Right lobe of liver (tissue), 6 donors: Measurements from ENCODE around the gene MIDN. TPM values are rescaled to one million over a fixed set of nuclear protein-coding genes. Genes with fewer than 3 reads are reported as not detected.

ENCODE experiments used
- ATAC-seq, 4 donors: fragments of 200-7000 bp; cut with Tn5 transposase; one replicate each; pipeline ENCODE4 v1.9.1; 2020; ENCODE audit warnings: mild to moderate bottlenecking in 4 of 4, moderate library complexity in 4 of 4
- DNase-seq, 3 donors: peaks; one replicate each; pipeline ENCODE4 v3.0.0-alpha.2; 2020
- H3K27ac ChIP-seq, 3 donors: fragments of 200-600 bp; one replicate each; pipeline ENCODE4 v1.8.0; 2022
- H3K27me3 ChIP-seq, 2 donors: fragments of 200-600 bp; one replicate each; pipeline ENCODE4 v1.8.0; 2022
- H3K36me3 ChIP-seq, 4 donors: fragments of 200-600 bp; sonication (generic) in 1 of 4; one replicate each; pipeline versions ENCODE4 v1.5.1 to v1.8.0; 2017 to 2022; ENCODE audit warnings: control low read depth in 1 of 4
- H3K4me1 ChIP-seq, 4 donors: fragments of 200-600 bp; sonication (generic) in 1 of 4; one replicate each; pipeline versions ENCODE4 v1.5.1 to v1.8.0; 2017 to 2022; ENCODE audit warnings: control low read depth in 1 of 4
- H3K4me3 ChIP-seq, 3 donors: fragments of 200-600 bp; one replicate each; pipeline ENCODE4 v1.8.0; 2022
- H3K9me3 ChIP-seq, 4 donors: fragments of 200-600 bp; sonication (generic) in 1 of 4; one replicate each; pipeline versions ENCODE4 v1.5.1 to v1.8.0; 2017 to 2022; ENCODE audit warnings: control low read depth in 1 of 4
- POLR2A ChIP-seq: fragments of 450-650 bp; IDR thresholded peaks from one replicate; pipeline ENCODE4 v1.6.1; 2017; ENCODE audit warnings: antibody characterized with exemption, mild to moderate bottlenecking
- WGBS: methylation state at CpG from one replicate; pipeline ENCODE4 v1.1.6; 2018; ENCODE audit warnings: low coverage, low lambda C conversion rate; ENCODE audit not compliant: insufficient coverage; ENCODE audit errors: missing lambda C conversion rate; 5-methylcytosine and 5-hydroxymethylcytosine counted together
- intact Hi-C, 2 donors: fragments of 100-400 bp; cut with DNase I; formaldehyde crosslinking; loops; one replicate each; pipeline versions ENCODE4 v1.11.2 to v1.14.1; 2022
- total RNA-seq, 6 experiments: library from RNA; depleted of rRNA in 2 of 6; stranded (reverse); fragments of >200 nt in 2 of 6; fragmentation: NEBNext Ultra II Directional in 3 of 6; extraction: Animal tissue kit (Norgen Biotek cat#: 25700) in 3 of 6; gene quantifications; one replicate each; pipeline versions ENCODE4 v1.1.0 to v1.2.4, GENCODE V29; 2016 to 2023
- TF ChIP-seq, protein P1 (sequence below), 4 donors: fragments of 200-600 bp in 3 of 4; fragments of 450-650 bp in 1 of 4; IDR thresholded peaks; one replicate each; pipeline versions ENCODE4 v1.5.1 to v1.8.0; 2016 to 2022; ENCODE audit warnings: antibody characterized with exemption in 4 of 4, mild to moderate bottlenecking in 2 of 4
- donor health status: DM: no; HTN: yes; CAD: no.
- donor health status: DM: no; HTN: no; CAD: no.
- donor health status: DM: no; HTN: no; CAD: no.
- donor health status: DM: no; HTN: yes; CAD: no.
- donor health status: DM: no; HTN: yes; CAD: no.

MIDN gene
- total RNA-seq, 6 experiments from 2014 or later: 22.3 to 55.1 (median 29.3) TPM

DNA sequence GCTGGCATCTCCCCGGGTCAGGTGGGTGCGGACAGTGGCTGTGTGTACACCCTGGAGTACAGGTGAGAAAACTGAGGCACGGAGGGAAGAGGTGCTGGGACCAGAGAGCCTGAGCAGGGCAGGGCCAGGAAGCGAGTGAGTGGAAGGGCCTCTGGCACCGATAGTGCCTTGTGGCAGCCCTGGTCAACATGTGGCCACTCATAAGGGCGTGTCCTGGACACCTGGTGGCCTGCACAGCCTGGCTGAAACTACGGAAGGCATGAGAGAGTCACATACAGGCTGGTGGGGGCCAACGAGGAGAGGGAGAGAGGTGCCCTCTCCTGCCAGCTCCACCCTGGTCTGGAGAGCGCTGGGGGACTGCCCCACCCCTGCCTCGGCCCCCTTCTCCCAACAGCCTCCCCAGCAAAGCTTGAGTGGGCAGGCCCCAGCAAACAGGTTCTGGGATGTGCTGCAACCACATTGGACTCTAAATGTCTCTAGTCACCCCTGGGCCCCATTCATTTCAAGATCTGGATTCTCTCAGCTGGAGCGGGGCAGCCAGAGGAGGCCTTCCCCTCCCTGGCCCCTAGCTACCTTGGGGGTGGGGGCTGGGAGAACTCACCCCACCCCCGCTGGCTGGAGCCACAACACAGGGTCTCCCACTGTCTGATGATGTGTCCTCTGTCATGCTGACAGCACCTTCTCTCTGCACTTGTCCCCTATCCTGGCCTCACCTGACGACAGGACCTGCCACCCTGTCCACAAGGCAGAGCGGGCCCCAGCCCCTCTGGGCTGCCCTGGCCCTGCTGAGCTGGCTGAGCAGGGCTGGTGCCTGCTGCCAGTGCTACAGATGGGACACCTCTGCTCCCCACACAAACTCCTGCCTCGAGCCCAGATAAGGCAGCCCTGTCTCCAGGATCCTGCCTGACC lies 16.4 kb upstream of the MIDN start:
- no peak overlapping the region for H3K4me3 ChIP-seq
- 45% methylated on average over 2 of the region's 15 CpGs for WGBS
- peaks cover 0 to under 1% (median 0%) of the 10 kb centered on the region in 4 donors for H3K4me1 ChIP-seq
- ATAC-seq (peak; percentile 9 to 48 (median 44)), DNase-seq (no peak)
- TF ChIP-seq, protein P1, sequence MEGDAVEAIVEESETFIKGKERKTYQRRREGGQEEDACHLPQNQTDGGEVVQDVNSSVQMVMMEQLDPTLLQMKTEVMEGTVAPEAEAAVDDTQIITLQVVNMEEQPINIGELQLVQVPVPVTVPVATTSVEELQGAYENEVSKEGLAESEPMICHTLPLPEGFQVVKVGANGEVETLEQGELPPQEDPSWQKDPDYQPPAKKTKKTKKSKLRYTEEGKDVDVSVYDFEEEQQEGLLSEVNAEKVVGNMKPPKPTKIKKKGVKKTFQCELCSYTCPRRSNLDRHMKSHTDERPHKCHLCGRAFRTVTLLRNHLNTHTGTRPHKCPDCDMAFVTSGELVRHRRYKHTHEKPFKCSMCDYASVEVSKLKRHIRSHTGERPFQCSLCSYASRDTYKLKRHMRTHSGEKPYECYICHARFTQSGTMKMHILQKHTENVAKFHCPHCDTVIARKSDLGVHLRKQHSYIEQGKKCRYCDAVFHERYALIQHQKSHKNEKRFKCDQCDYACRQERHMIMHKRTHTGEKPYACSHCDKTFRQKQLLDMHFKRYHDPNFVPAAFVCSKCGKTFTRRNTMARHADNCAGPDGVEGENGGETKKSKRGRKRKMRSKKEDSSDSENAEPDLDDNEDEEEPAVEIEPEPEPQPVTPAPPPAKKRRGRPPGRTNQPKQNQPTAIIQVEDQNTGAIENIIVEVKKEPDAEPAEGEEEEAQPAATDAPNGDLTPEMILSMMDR (IDR thresholded peaks at IDR 0.05): no peak
- no peak for TF ChIP-seq POLR2A
- H3K36me3 ChIP-seq: no peaks in the 10 kb centered on the region
- H3K27me3 ChIP-seq: no peaks in the 10 kb centered on the region
- no peaks in the 10 kb centered on the region for H3K9me3 ChIP-seq
- H3K27ac ChIP-seq: no peak overlapping the region
- intact Hi-C loops: no loop called here

DNA sequence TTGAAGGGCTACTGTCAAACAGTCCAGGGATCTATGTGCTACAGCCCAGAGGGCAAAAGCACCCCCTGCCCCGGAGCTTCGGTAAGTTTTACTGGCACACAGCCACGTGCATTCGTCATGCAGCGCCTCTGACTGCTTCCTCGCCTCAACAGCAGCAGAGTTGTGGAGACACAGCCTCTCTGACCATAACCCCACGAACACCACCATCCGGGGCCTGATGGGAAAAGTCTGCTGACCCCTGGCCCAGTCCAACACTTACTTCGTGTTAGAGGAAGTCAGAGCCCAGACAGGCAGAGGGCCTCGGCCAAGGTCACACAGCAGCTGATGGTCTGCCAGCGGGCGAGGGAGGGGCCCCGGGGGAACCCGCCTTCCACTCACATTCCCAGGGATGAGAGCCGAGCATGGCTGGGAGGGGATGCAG lies 15.7 kb upstream of the MIDN start:
- H3K4me1 ChIP-seq: peaks cover 0 to 7% (median 0%) of the 10 kb centered on the region in 4 donors

DNA sequence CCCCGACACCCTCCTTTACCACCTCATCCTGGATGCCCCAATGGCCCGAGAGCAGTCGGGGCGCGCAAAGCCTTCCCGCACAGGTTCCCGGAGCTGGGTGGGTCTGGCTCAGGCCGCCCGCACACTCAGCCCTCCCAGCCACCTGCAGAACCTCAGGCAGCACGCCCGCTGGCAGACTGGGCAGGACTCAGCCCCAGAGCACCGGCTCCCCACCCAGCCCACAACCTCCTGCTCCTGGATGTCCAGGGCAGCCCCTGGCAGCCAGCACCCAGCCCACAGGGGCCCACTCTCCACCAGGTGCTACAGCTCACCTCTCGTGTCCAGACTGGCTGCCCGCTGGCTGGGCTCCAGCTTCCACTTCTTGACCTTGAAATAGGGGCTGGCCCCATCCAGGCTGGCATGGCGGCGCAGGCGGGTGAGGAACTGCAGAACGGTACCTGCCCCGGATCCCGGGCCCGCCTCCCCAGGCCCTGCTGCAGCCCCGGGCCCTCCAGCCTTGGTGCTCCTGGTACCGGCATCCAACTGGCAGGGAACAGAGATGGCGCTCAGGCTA lies 15.2 kb upstream of the MIDN start:
- H3K27me3 ChIP-seq: no peaks in the 10 kb centered on the region
- WGBS: no CpG with 5 or more reads among the region's 24 CpGs
- intact Hi-C loops: no loop called here
- H3K36me3 ChIP-seq: no peaks in the 10 kb centered on the region
- ATAC-seq: no peak
- TF ChIP-seq, protein P1 (IDR thresholded peaks at IDR 0.05): no peak
- no peak for TF ChIP-seq POLR2A
- H3K4me1 ChIP-seq: peaks cover 0 to 7% (median 0%) of the 10 kb centered on the region in 4 donors
- H3K4me3 ChIP-seq: no peak overlapping the region
- no peaks in the 10 kb centered on the region for H3K9me3 ChIP-seq
- no peak overlapping the region for H3K27ac ChIP-seq
- DNase-seq: no peak

More for the DNA sequence above, 15.7 kb upstream of the MIDN start:
- WGBS: 18% methylated on average over 5 of the region's 15 CpGs
- Histone ChIP-seq H3K36me3 (no peaks in the 10 kb centered on the region), H3K27ac (no peak overlapping the region), H3K27me3 (no peaks in the 10 kb centered on the region), H3K4me3 (no peak overlapping the region), H3K9me3 (no peaks in the 10 kb centered on the region)
- ATAC-seq (peak; percentile 24 to 39 (median 26)), DNase-seq (no peak)
- intact Hi-C loops: no loop called here
- TF ChIP-seq, protein P1 (IDR thresholded peaks at IDR 0.05): no peak
- no peak for TF ChIP-seq POLR2A

DNA sequence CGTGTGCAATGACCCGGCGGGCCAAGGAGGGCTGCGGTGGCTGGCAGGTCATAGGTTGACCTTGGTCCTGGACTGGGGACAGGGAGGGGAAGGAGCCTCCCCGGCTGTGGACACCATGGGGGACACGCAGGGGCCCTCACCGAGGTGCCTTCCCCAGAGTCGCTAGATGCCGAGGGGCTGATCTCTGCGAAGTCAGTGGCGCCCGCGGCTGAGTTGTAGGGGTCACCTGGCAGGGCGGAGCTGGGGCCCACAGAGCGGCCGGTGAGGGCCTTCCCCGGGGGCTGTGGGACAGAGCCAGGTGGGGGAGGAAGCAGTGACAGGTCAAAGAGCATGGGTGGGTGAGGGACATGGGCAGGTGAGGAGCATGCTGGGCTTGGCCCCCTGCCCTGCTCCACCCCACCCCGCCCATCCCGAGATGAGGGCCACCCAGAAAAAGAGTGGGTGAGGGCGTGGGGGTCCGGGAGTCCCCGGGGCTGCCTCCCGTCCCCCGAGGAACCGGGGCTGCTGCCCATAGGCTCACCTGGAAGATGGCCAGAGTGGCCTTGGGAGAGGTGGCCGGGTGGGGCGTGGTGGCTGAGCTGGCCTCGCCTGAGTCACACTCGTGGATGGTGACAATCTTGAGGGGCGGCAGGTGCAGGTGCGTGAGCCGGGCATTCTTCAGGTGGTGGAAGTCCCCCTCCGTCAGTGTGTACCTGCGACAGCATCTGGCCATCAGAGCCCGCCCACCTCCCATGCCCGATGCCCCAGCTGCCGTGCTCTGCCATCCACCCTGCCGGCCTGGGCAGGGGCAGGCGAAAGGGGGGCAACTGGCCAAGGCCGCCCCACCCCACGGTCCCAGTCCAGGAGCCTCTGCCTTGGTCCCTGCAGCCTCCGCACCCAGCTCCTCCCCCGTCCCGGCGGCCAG lies 14.1 kb upstream of the MIDN start:
- no peak for ATAC-seq
- no peak for DNase-seq
- H3K36me3 ChIP-seq: no peaks in the 10 kb centered on the region
- H3K4me3 ChIP-seq: no peak overlapping the region
- H3K27ac ChIP-seq: no peak overlapping the region
- TF ChIP-seq, protein P1 (IDR thresholded peaks at IDR 0.05): no peak
- no peak for TF ChIP-seq POLR2A
- intact Hi-C loops: no loop called here
- no CpG with 5 or more reads among the region's 45 CpGs for WGBS
- no peaks in the 10 kb centered on the region for H3K9me3 ChIP-seq
- H3K27me3 ChIP-seq: no peaks in the 10 kb centered on the region
- H3K4me1 ChIP-seq: peaks cover 0 to 7% (median 0%) of the 10 kb centered on the region in 4 donors
